GM12878 (cell line): Measurements from ENCODE around the gene SLC35E4.

Experiments used
- HDGF ChIP-seq: fragments of 450-650 bp; IDR thresholded peaks from 2 replicates; pipeline ENCODE4 v1.6.1; 2016; ENCODE audit warnings: antibody characterized with exemption
- JUND ChIP-seq: IDR thresholded peaks from 2 replicates; pipeline ENCODE4 v1.6.1; 2012; ENCODE audit warnings: low read depth, mild to moderate bottlenecking, low read length, improper control_type of control experiment, moderate library complexity
- POLR2AphosphoS5 ChIP-seq: IDR thresholded peaks from 2 replicates; pipeline ENCODE4 v1.6.1; 2011; ENCODE audit warnings: mild to moderate bottlenecking, low read length, inconsistent platforms
- RAD51 ChIP-seq: fragments of 450-650 bp; IDR thresholded peaks from 2 replicates; pipeline ENCODE4 v1.6.1; 2016; ENCODE audit warnings: moderate library complexity, mild to moderate bottlenecking, inconsistent platforms
- SIN3A ChIP-seq: IDR thresholded peaks from 2 replicates; pipeline ENCODE4 v1.6.1; 2012; ENCODE audit warnings: low read depth, low read length, improper control_type of control experiment

GRCh38 chr22:30664798-30665197 is 29.2 kb downstream of the SLC35E4 start:
- TF ChIP-seq POLR2AphosphoS5 (no peak), SIN3A (no peak), RAD51 (no peak), JUND (no peak), HDGF (no peak)
